Upper lobe of left lung (tissue), 4 donors: ENCODE results near the gene FCRLB.

Experiments used
- EP300 ChIP-seq, 4 donors: sonication (generic); formaldehyde crosslinking; IDR thresholded peaks; one replicate each; pipeline ENCODE4 v1.5.1; 2017; ENCODE audit warnings: antibody characterized with exemption in 4 of 4, control low read depth in 2 of 4
- POLR2A ChIP-seq, 4 donors: fragments of 450-650 bp; IDR thresholded peaks; one replicate each; pipeline ENCODE4 v1.5.1; 2016 to 2017; ENCODE audit warnings: antibody characterized with exemption in 4 of 4, mild to moderate bottlenecking in 2 of 4
- TF ChIP-seq, protein P1 (sequence below), 6 experiments: fragments of 450-650 bp in 4 of 6; fragments of 200-600 bp in 2 of 6; sonication (generic) in 2 of 6; IDR thresholded peaks; one replicate each; pipeline ENCODE4 v1.5.1; 2016 to 2019; ENCODE audit warnings: antibody characterized with exemption in 6 of 6

- TF ChIP-seq, protein P1, sequence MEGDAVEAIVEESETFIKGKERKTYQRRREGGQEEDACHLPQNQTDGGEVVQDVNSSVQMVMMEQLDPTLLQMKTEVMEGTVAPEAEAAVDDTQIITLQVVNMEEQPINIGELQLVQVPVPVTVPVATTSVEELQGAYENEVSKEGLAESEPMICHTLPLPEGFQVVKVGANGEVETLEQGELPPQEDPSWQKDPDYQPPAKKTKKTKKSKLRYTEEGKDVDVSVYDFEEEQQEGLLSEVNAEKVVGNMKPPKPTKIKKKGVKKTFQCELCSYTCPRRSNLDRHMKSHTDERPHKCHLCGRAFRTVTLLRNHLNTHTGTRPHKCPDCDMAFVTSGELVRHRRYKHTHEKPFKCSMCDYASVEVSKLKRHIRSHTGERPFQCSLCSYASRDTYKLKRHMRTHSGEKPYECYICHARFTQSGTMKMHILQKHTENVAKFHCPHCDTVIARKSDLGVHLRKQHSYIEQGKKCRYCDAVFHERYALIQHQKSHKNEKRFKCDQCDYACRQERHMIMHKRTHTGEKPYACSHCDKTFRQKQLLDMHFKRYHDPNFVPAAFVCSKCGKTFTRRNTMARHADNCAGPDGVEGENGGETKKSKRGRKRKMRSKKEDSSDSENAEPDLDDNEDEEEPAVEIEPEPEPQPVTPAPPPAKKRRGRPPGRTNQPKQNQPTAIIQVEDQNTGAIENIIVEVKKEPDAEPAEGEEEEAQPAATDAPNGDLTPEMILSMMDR (IDR thresholded peaks at IDR 0.05): no peak
- TF ChIP-seq POLR2A (IDR thresholded peaks at IDR 0.05): no peak
- TF ChIP-seq EP300 (IDR thresholded peaks at IDR 0.05): no peak
Observed at GRCh38 chr1:161730050-161730564, 8.8 kb downstream of the FCRLB start.
